HG03095 (cell line): ENCODE measurements around the gene SOCS3.
"Not testable (repeated sequence)": the region's sequence is repeated elsewhere in the genome, so short reads cannot be mapped to it uniquely, and the experiment has no call there.

Experiments used
- ATAC-seq: cut with Tn5 transposase; IDR thresholded peaks from one replicate; pipeline ENCODE4 v1.9.1; 2021; ENCODE audit warnings: moderate library complexity; ENCODE audit not compliant: unreplicated experiment

SOCS3 gene

DNA sequence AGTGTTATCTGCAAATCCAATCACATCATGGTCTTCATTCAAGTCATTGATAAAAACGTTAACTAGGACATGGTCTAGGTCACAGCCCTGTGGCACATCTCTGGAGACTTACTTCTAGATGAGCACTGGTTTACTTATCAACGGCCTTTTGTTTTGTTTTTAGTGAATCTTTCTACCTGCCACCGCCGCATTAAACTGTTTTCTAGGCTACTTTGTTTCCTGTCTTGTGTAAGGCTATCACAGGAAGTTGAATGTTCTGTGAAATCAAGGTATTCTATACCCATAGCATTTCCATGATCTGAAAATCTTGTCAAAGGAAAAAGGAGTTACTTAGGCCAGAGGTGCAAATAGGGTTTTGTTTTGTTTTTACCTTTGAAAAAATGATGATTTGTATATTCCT, 26.9 kb downstream of the SOCS3 start:
- no peak for ATAC-seq

DNA sequence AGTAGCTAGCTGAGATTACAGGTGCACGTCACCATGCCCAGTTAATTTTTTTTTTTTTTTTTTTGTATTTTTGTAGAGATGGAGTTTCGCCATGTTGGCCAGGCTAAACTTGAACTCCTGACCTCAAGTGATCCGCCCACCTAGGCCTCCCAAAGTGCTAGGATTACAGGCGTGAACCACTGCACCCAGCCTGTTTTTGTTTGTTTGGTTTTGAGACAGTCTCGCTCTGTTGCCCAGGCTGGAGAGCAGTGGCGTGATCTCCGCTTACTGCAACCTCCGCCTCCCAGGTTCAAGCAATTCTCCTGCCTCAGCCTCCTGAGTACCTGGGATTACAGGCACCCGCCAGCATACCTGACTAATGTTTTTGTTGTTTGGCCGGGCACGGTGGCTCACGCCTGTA, 28.5 kb downstream of the SOCS3 start:
- ATAC-seq = not testable (repeated sequence)

DNA sequence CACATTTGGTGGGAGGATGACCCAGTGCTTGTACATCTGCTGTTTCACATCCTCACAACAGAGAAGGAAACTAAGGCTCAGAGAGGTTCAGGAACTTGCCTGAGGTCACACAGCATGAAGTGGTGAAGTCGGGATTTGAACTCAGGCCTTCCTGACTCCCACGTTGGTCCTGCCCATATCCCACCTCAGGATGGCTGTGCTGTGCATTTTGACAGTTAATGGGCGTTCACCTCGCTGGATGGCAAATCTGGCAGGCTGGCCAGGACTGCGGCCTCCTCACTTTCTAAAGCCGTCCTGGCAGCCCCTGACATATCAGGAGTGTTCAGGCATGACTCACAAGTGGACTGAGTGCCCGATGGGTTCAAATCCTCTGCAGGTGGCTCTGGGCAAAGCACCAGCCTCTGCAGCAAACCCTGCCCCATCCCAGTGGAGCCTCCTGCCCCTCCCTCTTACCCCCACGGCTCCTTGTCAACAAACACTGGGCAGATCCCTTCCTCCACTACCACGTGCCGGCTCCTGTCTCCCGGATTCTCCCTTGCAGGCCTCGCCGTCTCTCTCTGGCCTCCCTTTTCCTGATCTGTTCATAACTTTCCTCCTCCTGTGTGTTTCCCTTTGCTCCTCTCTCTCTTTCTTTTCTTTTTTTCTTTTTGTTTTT, 29.2 kb downstream of the SOCS3 start:
- no peak for ATAC-seq

DNA sequence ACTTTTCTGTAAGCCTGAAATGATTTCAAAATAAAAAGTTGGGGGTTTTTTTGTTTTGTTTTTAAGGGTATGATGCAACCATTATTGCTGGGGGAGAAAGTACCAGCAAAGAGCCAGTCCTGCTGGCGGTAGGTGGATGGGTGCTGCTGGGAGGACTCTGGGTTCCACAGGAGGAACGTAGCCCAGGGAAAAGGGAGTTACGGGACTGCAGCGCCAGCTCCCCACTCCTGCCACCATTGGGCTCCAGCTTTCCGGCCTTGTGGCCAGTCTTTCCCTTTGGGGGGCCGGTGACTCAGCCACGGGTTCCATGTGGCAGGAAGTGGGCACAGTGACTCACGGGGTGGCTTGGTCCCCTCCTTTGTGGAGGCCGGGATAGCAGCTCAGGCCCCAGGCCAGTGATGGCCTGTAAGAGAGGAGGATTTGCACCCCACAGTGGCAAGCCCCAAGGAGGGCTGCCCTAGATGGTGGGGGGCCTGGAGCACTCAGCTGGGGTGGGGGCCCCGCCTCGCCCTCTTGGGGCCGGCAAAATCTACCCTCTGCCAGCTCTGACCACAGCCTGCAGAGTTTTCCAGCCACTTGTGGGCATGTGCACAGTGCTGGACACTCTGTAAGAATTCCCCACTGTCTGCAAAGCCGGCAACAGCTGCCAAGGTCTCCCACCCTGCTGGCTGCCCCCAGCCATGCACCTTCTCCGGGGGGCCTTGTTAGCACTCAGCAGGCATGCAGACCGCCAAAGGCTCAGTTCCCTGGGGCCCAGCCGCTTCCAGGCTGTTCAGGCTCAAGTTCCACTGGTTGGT, 30.4 kb downstream of the SOCS3 start:
- ATAC-seq = no peak

DNA sequence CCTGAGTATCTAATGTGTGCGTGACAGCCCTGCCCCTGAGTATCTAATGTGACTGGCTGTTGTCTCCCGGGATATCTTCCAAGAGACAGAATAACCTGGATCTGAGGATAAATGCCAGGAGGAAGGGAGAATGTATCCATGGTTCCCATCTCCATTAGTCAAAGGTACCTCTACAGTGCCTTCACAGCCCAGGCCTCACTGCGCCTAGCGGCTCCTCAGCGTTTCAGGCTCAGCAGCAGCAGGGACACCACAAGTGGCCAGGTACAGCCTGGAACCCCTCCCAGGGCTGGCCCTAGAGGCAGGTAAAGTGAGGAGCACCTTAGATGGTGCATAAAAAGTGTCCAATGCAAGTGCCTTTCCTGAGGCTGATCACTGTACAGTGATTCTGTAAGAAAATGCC, 32.0 kb downstream of the SOCS3 start:
- ATAC-seq = no peak

DNA sequence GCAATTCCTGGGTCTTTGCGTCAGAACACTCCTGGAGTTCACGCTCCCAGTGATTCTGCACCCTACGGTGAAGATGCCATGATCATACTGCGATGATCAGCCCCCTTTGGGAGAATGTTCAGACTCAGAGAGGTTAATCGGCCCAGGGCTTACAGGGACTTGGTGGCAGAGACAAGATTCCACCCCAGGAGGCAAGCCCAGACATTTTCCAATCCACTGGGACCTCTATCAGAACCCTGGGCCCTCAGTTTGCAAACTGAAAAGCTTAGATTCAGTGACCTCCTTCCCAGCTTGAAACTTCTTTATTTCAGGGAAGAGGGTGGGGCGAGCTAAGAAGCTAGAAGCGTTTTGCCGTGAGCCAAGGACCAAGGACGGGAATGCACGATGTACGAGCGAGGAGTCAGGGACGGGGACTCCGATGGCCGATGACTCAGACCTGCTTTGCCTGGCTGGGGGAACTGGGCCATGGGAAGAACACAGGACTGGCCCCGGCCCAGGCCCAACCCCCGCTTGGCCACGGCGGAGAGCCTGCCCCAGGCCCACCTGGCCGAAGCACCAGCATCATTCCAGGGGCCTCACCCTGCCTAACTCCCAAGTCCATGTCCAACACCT, 34.7 kb downstream of the SOCS3 start:
- no peak for ATAC-seq

DNA sequence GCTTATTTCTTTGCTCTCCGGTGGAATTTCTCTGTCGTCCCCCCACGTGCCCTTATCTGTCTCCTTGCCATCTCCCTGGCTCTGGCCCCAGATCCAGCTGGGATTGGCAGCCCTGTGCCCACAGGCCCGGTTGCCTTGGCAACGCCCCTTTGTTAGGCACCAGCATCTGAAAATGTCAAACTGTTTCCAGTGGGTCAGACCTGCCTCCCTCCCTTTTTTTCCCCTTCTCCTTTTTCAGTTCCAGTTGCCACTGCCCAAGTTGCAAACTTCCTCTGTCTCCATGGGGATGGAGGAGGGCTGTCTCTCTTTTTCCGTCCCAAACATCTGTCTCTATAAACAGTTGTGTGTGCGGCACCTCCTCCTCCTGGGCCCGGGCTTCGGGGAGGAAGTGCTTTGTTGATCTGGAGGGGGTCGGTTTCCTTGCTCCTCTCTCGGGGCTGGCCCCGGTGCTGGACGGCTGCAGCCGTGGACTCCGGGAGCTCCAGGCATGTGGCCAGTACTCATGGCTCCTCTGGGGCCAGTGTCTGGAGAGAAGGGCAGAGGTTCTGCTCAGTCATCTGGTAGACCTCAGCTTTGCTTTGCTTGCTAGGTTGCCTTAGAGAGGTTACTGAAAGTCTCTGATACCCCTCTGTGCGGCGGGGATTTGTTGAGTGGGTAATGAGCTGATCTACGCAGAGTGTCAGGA, 35.3 kb downstream of the SOCS3 start:
- ATAC-seq = no peak

DNA sequence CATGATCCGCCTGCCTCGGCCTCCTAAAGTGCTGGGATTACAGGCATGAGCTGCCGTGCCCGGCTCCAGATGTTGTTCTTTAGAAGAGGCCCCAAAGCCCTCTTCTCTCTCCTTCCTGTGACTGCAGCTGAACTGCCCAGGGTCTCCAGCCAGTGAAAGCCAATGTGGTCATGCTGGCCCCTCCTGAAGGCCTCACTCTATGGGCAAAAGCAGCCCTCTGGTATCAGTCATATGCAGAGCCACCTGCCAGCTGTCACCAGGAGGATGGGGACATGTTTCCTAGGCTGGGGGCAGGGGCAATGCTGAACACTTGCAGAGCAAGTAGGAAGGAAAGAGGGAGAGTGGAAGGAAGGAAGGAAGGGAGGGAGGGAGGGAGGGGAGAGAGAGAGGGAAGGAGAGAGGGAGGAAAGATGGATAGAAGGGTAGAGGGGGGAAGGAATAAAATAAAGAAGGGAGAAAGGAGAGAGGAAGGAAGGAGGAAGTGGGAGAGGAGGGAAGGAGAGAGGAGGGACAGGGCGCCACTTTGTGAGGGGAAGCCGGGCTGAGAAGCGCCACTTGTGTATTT, 36.0 kb downstream of the SOCS3 start:
- ATAC-seq = no peak

DNA sequence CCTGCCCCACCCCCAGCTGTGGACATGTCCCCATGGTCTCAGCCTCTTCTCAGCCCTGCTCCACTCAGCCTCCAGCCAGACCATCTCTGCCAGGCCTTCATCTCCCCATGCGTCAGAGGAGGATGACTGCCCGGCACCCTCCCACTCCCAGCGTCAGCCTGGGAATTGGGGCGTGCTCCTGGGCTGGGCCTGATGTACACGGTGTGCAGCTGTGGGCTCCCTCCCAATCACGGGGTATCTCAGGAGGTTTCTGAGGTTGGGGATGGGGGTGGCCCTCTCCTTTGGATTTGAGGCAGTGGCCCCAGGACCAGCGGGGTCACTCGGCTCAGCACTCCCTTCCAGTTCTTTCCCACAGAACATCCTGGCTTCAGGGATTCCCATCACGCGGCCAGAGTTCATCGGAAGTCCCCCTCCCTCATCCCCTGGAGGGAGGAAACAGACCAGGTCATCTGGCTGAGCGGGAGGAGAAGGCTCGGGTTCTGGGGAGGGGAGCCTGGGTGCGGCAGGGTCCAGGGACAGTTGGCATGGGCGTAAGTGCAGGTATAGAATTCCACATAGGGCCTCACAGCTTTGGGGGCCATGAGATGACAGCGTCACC, 36.9 kb downstream of the SOCS3 start:
- no peak for ATAC-seq

DNA sequence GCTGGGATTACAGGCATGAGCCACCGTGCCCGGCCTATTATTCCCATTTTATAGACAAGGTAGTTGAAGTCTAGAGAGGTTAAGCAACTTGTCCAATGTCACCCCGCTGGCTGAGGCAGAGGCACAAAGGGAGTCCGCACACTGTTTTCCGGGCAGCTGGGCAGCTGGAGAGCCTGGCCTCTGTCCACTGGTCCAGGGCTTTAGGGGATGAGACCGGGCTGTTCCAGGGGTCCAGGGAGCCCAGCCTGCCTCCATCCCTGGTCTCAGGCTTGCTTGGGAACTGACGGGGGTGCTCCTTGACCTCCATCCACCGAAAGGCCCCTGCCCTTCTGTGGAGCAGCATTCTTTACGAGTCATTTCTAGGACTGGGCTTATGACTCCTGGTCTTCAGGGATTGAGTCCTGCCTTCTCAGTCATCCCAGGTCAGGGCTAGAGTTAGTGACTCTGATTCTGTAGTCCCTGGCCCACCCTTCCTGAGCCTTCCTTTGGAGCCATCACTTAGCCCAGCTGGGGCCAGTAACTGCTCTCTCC, 37.5 kb downstream of the SOCS3 start:
- no peak for ATAC-seq

DNA sequence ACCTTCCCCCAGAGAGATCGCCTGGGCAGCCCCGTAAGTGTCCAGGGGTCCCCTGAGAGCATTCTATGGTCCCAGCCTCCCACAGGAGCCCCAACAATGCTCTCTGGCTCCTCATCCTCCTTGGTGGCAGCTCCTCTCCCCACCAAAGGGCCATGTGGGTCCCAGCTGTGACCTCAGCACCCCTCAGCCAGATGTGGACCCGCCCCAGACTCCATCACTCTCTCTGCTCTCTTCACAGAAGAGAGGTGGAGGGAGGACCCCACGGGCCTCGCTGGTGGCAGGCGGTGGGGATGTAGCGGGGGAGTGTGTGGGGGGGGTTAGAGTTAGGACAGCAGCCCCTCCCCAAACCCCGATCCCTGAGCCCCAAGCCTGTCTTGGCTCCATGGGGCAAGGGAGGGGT, 41.0 kb downstream of the SOCS3 start:
- no peak for ATAC-seq

DNA sequence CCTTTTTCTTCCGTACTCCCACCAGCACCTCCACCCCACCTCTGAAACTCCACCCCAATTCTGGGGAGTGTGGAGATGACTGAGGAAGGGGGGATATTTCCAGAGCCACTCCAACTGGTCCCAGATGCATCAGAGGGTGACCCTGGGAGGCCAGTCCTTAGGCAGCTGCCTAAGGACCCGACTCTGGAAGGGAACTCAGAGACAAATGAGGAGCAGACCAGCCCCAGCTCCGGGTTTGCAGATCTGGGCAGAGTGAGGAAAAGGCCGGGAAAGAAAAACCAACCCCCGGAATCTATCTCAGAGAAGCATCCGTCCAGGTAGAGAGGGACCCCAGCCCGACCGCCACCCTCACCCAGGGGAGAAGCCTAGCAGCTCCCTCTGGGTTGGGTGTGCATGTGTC, 41.5 kb downstream of the SOCS3 start:
- ATAC-seq = no peak

DNA sequence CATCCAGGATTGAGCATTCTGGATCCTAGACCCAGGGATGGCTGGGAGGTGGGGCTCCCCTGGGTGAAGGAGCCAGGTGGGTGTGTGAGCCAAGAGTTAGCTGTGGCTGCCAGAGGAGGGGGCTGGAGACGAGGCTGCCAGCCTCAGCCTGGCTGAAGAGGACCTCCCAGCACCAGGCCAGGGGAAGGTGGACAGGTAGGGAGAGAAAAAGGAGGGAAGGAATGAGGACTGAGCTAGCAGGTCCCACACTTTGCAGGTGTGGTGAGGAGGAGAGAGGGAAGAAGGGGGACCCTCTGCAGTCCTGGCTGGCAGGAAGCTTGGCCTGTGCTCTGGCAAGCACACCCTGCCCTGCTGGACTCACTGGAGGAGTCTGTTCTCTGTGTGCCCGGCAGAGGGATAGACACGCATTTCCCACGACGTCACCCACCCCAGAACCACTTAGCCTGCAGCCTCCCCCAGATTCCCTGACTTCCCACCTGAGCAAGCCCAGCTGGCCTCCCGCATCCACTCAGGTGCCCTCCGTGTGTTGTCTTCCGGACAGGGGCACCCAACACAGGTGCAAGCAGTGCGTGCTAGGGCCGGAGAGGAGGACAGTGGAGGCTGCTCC, 42.0 kb downstream of the SOCS3 start:
- ATAC-seq = no peak

DNA sequence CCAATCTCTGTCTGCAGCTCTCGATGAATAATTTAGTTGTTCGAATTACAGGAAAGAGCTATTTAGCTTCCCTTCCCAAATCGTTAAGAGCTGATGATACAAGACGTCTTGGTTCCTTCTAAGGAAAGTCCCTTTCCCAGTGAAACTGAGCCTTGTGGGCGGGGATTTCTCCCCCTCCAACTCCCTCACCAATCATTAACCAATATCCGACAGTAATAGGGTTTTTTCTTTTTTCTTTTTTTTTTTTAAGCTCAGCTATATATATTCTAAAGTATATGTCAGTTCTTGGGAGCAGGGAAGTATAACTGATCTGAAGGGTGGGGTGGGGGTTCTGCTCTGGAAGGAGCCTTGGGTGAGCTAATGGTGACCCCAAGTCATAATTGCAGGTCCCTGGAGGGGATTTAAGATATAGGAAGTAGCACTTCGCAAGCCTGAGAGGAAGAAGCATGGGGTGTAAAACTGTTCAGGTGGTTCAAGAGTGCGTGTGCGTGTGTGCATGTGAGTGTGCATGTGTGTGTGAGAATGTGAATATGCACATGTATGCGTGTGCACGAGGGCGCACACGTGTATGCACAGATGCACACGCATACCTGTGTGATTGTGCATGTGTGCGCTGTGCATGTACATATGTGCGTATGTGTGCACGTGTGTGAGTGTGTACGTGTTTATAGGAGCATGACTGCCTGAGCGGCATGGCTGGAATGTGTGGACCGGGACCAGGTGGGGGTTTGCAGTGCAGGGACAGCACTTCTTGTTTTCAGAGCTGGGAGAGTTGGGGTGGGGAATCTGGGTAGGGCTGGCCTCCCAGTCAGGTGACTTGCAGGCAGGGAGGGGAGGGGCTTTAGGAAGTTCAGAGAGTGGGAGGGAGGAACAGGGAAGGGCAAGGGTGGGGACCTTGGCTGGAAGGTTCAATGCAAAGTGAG, 42.7 kb downstream of the SOCS3 start:
- ATAC-seq = no peak

DNA sequence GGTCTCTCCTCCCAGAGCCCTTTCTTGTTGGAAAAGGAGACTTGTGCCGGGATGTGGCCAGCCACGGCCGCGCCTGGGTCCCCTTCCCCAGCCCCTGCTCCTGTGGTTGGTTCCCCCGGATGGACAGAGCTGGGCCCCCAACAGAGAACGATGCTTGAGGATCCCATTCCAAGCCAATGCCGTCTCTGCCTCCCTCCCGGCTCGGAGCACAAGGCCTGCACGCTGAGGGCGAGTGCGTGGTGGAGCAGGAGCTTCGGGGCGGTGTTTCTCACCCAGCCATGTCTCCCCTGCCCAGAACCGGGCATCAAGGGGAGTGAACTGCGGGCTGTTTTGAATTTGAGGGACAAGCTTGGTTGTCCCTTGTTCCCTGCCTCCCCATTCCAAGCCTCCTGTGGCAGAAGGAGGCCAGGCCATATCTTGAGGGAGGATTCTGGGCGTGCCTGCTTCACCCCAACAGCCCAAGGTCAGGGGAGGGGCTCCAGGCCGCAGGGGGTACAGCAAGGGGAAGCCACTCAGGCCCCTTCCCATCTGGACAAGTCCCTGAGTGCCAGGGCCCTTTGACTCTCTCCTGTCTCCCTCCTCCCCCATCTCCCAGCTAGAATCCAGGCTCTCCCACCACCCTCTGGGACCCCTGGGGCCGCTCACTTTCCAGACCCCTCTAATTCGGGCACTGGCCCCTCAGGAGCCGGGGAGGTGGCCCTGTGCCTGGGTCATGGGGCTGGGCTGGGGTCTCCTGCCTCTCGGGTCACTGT, 43.6 kb downstream of the SOCS3 start:
- no peak for ATAC-seq

DNA sequence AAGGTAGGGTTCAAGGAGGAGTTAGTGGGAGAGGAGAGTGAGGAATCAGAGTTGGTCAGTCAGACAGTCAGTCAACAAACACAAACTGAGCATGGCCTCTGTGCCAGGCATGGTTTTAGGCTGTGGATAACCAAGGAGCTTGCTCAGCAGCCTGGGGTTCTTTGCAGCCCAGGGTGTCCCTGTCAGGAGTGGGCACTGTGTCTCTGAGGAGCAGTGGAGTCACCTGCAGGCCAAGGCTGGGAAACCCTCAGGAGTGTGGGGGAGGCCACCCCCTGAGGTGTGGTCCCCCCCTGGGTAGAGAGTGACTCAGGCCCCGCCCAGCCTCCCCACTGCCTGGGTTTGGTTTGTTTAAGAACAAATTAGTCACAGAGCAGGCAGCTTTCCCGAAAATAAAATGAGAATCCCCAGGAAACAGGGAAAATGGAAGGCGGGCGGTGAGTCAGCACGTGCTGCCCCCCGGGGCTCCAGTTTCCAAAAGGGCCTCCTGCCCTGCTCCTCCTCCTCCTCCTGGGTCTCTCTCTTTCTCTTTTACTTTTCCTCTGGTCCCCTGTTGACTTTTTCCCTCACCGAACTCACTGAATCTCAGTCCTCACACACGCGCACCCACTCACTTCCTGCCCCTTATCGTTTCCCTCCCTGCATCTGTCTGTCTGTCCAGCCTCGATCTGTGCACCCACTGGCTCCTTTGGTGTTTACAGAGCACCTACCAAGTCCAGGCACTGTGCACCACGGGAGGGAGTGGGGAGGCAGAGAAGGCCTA, 44.3 kb downstream of the SOCS3 start:
- ATAC-seq = no peak

DNA sequence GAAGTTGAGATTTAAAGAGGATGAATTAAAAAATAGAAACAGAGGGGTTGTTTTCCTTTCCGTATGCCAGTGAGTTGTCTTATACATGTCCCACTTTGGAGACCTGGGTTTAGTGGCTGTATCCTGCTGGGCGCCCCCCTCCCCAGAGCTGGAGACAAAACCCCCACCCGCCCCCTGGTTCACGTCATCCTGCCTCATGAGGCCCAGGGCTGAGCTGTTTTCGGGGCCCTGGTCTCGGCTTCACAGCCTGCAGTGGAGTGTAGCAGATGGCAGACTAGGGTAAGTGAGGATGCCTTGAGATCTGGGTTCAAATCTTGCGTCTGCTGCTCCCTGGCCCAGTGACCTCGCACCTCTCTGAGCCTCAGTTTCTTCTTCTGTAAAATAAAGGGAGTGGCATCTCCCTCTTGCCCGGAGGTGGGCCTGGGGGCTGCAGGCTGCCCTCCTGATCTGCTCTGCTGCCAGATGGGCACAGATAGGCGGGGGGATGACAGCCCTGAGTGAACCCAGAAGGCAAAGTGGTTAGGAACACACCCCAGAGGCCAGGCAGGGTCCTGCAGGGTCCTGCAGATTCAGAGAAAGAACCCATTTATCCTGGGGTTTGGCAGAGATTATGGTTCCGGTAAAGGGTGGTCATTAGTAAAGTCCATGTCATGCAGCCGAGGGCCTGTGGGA, 45.1 kb downstream of the SOCS3 start:
- ATAC-seq = no peak
